HEK293 (cell line): ENCODE results near the gene CROCC.

Source experiments
- CTCF ChIA-PET: fragments of 350-600 bp; formaldehyde crosslinking; extraction: SDS; loops from one replicate; lab custom pipeline; 2021; ENCODE audit warnings: antibody characterized with exemption; lab: Yijun Ruan, JAX
- POLR2A ChIA-PET: fragments of 300-600 bp; formaldehyde crosslinking; extraction: SDS; loops from one replicate; lab custom pipeline; 2020; ENCODE audit warnings: antibody characterized with exemption, inconsistent platforms; lab: Yijun Ruan, JAX
- H3K27ac ChIP-seq: fragments of 200-500 bp; sonication (Bioruptor generic); 2 replicates; pipeline ENCODE4 v1.5.1; 2014; ENCODE audit warnings: low read depth, low read length, control low read depth, inconsistent platforms; ENCODE audit errors: extremely low read depth
- H3K36me3 ChIP-seq, 2 experiments: fragments of 200-500 bp in 1 of 2; sonication (Bioruptor generic) in 1 of 2; 1 replicate in 1 of 2; 2 replicates in 1 of 2; pipeline ENCODE4 v1.5.1; 2014 to 2017; ENCODE audit warnings: inconsistent platforms in 2 of 2, low read length in 2 of 2; ENCODE audit not compliant: control insufficient read depth in 2 of 2, insufficient read depth in 1 of 2
- H3K4me1 ChIP-seq: fragments of 200-500 bp; sonication (Bioruptor generic); 2 replicates; pipeline ENCODE4 v1.5.1; 2014; ENCODE audit warnings: mild to moderate bottlenecking, low read length, inconsistent platforms; ENCODE audit not compliant: control insufficient read depth, insufficient read depth
- H3K4me3 ChIP-seq: 2 replicates; pipeline ENCODE4 v1.5.1; 2011; ENCODE audit warnings: low read depth, mild to moderate bottlenecking, control low read depth, low read length, moderate library complexity
- H3K9me3 ChIP-seq: fragments of 200-500 bp; sonication (Bioruptor generic); 2 replicates; pipeline ENCODE4 v1.5.1; 2014; ENCODE audit warnings: low read depth, low read length, inconsistent platforms; ENCODE audit not compliant: control insufficient read depth, insufficient read depth
- KLF1 ChIP-seq: fragments of 450-650 bp; formaldehyde crosslinking; IDR thresholded peaks from 2 replicates; pipeline ENCODE4 v1.5.1; 2016; ENCODE audit warnings: missing biosample characterization, missing genetic modification characterization
- KLF7 ChIP-seq: fragments of 450-650 bp; formaldehyde crosslinking; IDR thresholded peaks from 2 replicates; pipeline ENCODE4 v1.5.1; 2016; ENCODE audit warnings: missing biosample characterization, missing genetic modification characterization, borderline replicate concordance
- MZF1 ChIP-seq: fragments of 450-650 bp; formaldehyde crosslinking; IDR thresholded peaks from 2 replicates; pipeline ENCODE4 v1.5.1; 2017; ENCODE audit warnings: missing biosample characterization, missing genetic modification characterization, borderline replicate concordance
- REST ChIP-seq: fragments of 450-650 bp; formaldehyde crosslinking; IDR thresholded peaks from 2 replicates; pipeline ENCODE4 v1.5.1; 2016; ENCODE audit warnings: missing biosample characterization, missing genetic modification characterization
- SETDB1 ChIP-seq: IDR thresholded peaks from one replicate; pipeline ENCODE4 v1.6.1; 2017; ENCODE audit warnings: mild to moderate bottlenecking, low read length, moderate library complexity, mixed read lengths; ENCODE audit not compliant: insufficient read length
- YY1 ChIP-seq: fragments of 450-650 bp; formaldehyde crosslinking; IDR thresholded peaks from 2 replicates; pipeline ENCODE4 v1.5.1; 2018; ENCODE audit warnings: missing biosample characterization, missing genetic modification characterization
- ZBTB26 ChIP-seq: fragments of 450-650 bp; formaldehyde crosslinking; optimal IDR thresholded peaks from 2 replicates; pipeline ENCODE3; 2016; ENCODE audit warnings: missing biosample characterization, mild to moderate bottlenecking, missing genetic modification characterization
- ZBTB8A ChIP-seq: fragments of 450-650 bp; formaldehyde crosslinking; IDR thresholded peaks from 2 replicates; pipeline ENCODE4 v1.5.1; 2016; ENCODE audit warnings: missing biosample characterization, missing genetic modification characterization
- ZFHX2 ChIP-seq: fragments of 450-650 bp; formaldehyde crosslinking; conservative IDR thresholded peaks from 2 replicates; pipeline ENCODE4 v1.5.1; 2016; ENCODE audit warnings: missing biosample characterization, missing genetic modification characterization
- ZNF114 ChIP-seq: fragments of 450-650 bp; formaldehyde crosslinking; IDR thresholded peaks from 2 replicates; pipeline ENCODE4 v1.5.0; 2017; ENCODE audit warnings: missing biosample characterization, missing genetic modification characterization
- ZNF132 ChIP-seq: fragments of 450-650 bp; formaldehyde crosslinking; IDR thresholded peaks from 2 replicates; pipeline ENCODE4 v1.5.1; 2017; ENCODE audit warnings: missing biosample characterization, missing genetic modification characterization, borderline replicate concordance
- ZNF133 ChIP-seq: fragments of 450-650 bp; formaldehyde crosslinking; IDR thresholded peaks from 2 replicates; pipeline ENCODE4 v1.5.1; 2016; ENCODE audit warnings: missing biosample characterization, missing genetic modification characterization
- ZNF2 ChIP-seq: fragments of 450-650 bp; formaldehyde crosslinking; IDR thresholded peaks from 2 replicates; pipeline ENCODE4 v1.5.1; 2016; ENCODE audit warnings: missing biosample characterization, missing genetic modification characterization
- ZNF24 ChIP-seq: fragments of 450-650 bp; formaldehyde crosslinking; IDR thresholded peaks from 2 replicates; pipeline ENCODE4 v1.5.1; 2016; ENCODE audit warnings: missing biosample characterization, missing genetic modification characterization
- ZNF404 ChIP-seq: fragments of 450-650 bp; formaldehyde crosslinking; IDR thresholded peaks from 2 replicates; pipeline ENCODE4 v1.5.1; 2017; ENCODE audit warnings: missing biosample characterization, missing genetic modification characterization
- ZNF549 ChIP-seq: fragments of 450-650 bp; IDR thresholded peaks from 2 replicates; pipeline ENCODE4 v1.5.1; 2018; ENCODE audit warnings: missing biosample characterization, missing genetic modification characterization, mild to moderate bottlenecking, inconsistent platforms, moderate library complexity
- ZNF555 ChIP-seq: fragments of 450-650 bp; formaldehyde crosslinking; conservative IDR thresholded peaks from 2 replicates; pipeline ENCODE4 v1.5.1; 2017; ENCODE audit warnings: missing biosample characterization, mild to moderate bottlenecking, missing genetic modification characterization, inconsistent platforms
- ZNF629 ChIP-seq: fragments of 450-650 bp; formaldehyde crosslinking; IDR thresholded peaks from 2 replicates; pipeline ENCODE4 v1.5.1; 2017; ENCODE audit warnings: missing biosample characterization, missing genetic modification characterization
- ZNF654 ChIP-seq: fragments of 450-650 bp; formaldehyde crosslinking; IDR thresholded peaks from 2 replicates; pipeline ENCODE4 v1.5.1; 2016; ENCODE audit warnings: low read depth, missing biosample characterization, missing genetic modification characterization
- ZNF701 ChIP-seq: fragments of 450-650 bp; formaldehyde crosslinking; IDR thresholded peaks from 2 replicates; pipeline ENCODE4 v1.5.1; 2016; ENCODE audit warnings: missing biosample characterization, missing genetic modification characterization
- ZNF776 ChIP-seq: fragments of 450-650 bp; formaldehyde crosslinking; IDR thresholded peaks from 2 replicates; pipeline ENCODE4 v1.5.0; 2017; ENCODE audit warnings: missing biosample characterization, missing genetic modification characterization, borderline replicate concordance
- TF ChIP-seq, protein P1 (sequence below): fragments of 450-650 bp; formaldehyde crosslinking; IDR thresholded peaks from 2 replicates; pipeline ENCODE4 v1.5.1; 2016; ENCODE audit warnings: missing biosample characterization, missing genetic modification characterization
- TF ChIP-seq, protein P2 (sequence below): fragments of 450-650 bp; formaldehyde crosslinking; conservative IDR thresholded peaks from 2 replicates; pipeline ENCODE4 v1.5.1; 2016; ENCODE audit warnings: low read depth, missing biosample characterization, missing genetic modification characterization
- TF ChIP-seq, protein P3 (sequence below): fragments of 450-650 bp; formaldehyde crosslinking; IDR thresholded peaks from 2 replicates; pipeline ENCODE4 v1.5.1; 2016; ENCODE audit warnings: missing biosample characterization, missing genetic modification characterization

Gene CROCC

DNA sequence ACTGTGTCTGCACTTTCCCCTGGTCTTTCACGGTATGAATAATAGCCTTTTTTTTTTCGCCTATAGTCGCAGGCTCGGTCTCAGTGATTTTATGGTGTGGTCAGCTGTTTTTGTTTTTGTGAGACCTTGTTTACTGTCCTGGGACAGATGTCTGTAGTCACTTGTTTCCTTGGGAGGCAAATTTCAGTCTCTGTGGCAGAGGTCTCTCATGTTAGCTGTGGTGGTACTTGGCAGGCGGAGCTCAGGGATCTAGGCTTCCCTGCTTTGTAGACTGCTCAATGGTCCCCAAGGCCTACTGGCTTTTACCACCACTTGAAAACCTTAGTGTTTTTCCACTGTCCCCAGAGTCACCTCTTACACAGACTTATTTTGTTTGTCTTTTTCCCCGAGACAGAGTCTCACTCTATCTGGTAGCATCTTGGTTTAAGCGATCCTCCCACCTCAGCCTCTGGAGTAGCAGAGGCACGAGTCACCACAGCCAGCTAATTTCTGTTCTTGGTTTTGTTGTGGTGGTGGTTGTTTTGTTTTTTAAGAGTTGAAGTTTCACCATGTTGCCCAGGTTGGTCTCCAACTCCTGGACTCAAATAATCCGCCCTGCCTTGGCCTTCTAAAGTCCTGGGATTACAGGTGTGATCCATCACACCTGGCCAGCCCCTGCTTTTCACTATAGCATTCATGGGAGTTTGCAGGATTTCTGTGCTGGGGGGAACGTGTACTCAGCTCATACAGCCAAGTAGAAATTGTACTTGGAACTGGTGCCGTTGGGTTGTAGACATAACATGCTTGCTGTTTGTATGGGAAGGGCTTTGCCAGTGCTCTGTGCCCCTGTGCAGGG lies 15.6 kb upstream of the CROCC start (continued):
- TF ChIP-seq REST (tag by site-specific recombination) (no peak), SETDB1 (peak; percentile 93), ZNF133 (tag by site-specific recombination) (no peak), ZNF701 (tag by site-specific recombination) (no peak), ZNF24 (tag by site-specific recombination) (no peak), ZNF114 (tag by site-specific recombination) (no peak), ZFHX2 (tag by site-specific recombination) (no peak)
- TF ChIP-seq, protein P1, sequence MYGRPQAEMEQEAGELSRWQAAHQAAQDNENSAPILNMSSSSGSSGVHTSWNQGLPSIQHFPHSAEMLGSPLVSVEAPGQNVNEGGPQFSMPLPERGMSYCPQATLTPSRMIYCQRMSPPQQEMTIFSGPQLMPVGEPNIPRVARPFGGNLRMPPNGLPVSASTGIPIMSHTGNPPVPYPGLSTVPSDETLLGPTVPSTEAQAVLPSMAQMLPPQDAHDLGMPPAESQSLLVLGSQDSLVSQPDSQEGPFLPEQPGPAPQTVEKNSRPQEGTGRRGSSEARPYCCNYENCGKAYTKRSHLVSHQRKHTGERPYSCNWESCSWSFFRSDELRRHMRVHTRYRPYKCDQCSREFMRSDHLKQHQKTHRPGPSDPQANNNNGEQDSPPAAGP (tag by site-specific recombination): no peak

DNA sequence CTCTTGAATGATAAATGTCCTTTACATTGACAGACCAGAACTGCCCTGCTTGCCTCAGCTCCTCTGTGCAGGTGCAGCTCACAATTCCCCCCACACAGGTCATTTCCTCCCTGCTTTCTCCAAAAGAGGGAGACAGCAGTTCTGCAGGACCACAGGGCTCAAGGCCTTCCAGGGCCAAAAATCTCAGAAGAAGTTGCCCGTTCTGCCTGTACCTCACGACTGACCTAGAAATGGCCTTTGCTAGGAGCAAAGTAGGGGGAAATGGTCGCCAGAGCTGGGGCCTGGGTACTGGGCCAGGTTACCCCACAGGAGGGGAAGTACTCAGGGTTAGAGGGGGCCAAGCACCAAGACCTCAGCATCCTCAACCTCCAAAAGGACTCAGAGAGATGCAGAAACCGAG lies 14.9 kb upstream of the CROCC start:
- ChIA-PET POLR2A (interaction anchor here (3.1 kb wide), 1 partner anchor 286 kb away, joined by 12 read pairs; no protein-coding TSS in a partner anchor), CTCF (interaction anchor here (1.0 kb wide), 1 partner anchor 282 kb away, joined by 4 read pairs; no protein-coding TSS in a partner anchor)
- no peak for TF ChIP-seq ZNF2 (tag by site-specific recombination)
- TF ChIP-seq ZNF776: no peak
- TF ChIP-seq ZNF629: no peak
- no peak for TF ChIP-seq ZNF555 (tag by site-specific recombination)
- no peak for TF ChIP-seq YY1 (tag by site-specific recombination)
- TF ChIP-seq ZNF404 (tag by site-specific recombination): no peak
- TF ChIP-seq ZBTB8A (tag by site-specific recombination): no peak
- no peak for TF ChIP-seq KLF7 (tag by site-specific recombination)
- TF ChIP-seq, protein P2, sequence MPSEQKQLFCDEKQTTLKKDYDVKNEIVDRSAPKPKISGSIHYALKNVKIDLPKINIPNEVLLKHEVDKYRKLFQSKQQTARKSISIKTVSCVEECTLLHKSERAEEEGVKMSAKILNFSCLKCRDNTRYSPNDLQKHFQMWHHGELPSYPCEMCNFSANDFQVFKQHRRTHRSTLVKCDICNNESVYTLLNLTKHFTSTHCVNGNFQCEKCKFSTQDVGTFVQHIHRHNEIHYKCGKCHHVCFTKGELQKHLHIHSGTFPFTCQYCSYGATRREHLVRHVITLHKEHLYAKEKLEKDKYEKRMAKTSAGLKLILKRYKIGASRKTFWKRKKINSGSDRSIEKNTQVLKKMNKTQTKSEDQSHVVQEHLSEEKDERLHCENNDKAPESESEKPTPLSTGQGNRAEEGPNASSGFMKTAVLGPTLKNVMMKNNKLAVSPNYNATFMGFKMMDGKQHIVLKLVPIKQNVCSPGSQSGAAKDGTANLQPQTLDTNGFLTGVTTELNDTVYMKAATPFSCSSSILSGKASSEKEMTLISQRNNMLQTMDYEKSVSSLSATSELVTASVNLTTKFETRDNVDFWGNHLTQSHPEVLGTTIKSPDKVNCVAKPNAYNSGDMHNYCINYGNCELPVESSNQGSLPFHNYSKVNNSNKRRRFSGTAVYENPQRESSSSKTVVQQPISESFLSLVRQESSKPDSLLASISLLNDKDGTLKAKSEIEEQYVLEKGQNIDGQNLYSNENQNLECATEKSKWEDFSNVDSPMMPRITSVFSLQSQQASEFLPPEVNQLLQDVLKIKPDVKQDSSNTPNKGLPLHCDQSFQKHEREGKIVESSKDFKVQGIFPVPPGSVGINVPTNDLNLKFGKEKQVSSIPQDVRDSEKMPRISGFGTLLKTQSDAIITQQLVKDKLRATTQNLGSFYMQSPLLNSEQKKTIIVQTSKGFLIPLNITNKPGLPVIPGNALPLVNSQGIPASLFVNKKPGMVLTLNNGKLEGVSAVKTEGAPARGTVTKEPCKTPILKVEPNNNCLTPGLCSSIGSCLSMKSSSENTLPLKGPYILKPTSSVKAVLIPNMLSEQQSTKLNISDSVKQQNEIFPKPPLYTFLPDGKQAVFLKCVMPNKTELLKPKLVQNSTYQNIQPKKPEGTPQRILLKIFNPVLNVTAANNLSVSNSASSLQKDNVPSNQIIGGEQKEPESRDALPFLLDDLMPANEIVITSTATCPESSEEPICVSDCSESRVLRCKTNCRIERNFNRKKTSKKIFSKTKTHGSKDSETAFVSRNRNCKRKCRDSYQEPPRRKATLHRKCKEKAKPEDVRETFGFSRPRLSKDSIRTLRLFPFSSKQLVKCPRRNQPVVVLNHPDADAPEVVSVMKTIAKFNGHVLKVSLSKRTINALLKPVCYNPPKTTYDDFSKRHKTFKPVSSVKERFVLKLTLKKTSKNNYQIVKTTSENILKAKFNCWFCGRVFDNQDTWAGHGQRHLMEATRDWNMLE (tag by site-specific recombination): no peak
- no peak for TF ChIP-seq KLF1
- no peak for TF ChIP-seq ZNF549
- TF ChIP-seq ZNF654 (tag by site-specific recombination): no peak
- TF ChIP-seq, protein P3, sequence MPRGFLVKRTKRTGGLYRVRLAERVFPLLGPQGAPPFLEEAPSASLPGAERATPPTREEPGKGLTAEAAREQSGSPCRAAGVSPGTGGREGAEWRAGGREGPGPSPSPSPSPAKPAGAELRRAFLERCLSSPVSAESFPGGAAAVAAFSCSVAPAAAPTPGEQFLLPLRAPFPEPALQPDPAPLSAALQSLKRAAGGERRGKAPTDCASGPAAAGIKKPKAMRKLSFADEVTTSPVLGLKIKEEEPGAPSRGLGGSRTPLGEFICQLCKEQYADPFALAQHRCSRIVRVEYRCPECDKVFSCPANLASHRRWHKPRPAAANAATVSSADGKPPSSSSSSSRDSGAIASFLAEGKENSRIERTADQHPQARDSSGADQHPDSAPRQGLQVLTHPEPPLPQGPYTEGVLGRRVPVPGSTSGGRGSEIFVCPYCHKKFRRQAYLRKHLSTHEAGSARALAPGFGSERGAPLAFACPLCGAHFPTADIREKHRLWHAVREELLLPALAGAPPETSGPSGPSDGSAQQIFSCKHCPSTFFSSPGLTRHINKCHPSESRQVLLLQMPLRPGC (tag by site-specific recombination): no peak
- no peak for TF ChIP-seq ZNF114 (tag by site-specific recombination)
- no peak for TF ChIP-seq MZF1 (tag by site-specific recombination)
- no peak for TF ChIP-seq ZBTB26 (tag by site-specific recombination)
- TF ChIP-seq ZNF132 (tag by site-specific recombination): no peak

More for the DNA sequence above, 14.9 kb upstream of the CROCC start:
- H3K27ac ChIP-seq: no peak overlapping the region
- no peaks in the 10 kb centered on the region for H3K4me1 ChIP-seq
- H3K9me3 ChIP-seq: no peaks in the 10 kb centered on the region
- H3K36me3 ChIP-seq: no peaks in the 10 kb centered on the region
- H3K4me3 ChIP-seq: no peak overlapping the region
